ENCODE measurements around the gene STK4.

The STK4 gene

GRCh38 chr20:45115829-45116228 is 149.5 kb downstream of the STK4 start:
- no peak for DNase-seq

DNA sequence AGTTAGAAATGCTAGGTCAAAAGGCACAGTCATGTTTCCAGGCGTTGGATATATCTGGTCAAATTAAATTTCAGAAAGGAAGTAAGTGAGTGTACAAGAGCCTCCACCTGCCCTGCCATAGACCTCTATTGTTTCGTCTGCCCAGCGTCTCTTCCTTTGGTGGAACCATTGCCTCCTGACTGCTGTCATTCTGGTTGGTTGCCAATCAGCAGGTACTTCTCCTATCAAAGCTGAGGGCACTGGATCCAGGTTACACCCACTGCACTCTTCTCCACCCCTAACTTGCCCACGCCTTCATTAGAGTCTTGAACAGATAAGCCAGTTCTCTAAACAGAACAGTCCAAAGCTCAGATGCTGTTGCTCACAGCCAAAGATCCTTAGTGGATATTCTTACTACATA is 151.3 kb downstream of the STK4 start:
- DNase-seq: no peak

GRCh38 chr20:45118028-45118427 is 151.7 kb downstream of the STK4 start:
- DNase-seq: no peak

DNA sequence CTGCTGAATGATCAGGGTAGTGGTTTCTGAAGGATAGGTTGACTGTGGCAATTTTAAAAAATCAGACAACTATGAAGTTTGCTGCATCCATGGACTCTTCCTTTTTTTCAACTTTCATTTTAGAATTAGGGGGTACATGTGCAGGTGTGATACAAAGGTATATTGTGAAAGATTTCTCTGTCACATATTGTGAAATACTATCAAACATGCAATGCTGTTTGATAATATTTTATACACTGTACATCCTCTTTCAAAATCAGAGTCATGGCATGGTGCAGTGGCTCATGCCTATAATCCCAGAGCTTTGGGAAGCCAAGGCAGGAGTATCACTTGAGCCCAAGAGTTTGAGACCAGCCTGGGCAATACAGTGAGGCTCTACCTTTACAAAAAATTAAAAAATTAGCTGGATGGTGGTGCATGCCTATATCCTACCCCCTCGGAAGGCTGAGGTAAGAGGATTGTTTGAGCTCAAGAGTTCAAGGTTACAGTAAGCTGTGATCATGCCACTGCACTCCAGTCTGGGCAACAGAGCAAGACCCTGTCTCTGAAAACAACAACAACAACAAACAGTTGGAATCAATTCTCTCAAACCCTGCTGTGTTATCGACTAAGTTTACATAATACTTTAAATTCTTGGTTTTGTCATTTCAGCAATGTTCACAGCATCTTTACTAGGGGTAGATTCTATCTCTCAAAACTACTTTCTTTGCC is 153.4 kb downstream of the STK4 start:
- DNase-seq: no peak

DNA sequence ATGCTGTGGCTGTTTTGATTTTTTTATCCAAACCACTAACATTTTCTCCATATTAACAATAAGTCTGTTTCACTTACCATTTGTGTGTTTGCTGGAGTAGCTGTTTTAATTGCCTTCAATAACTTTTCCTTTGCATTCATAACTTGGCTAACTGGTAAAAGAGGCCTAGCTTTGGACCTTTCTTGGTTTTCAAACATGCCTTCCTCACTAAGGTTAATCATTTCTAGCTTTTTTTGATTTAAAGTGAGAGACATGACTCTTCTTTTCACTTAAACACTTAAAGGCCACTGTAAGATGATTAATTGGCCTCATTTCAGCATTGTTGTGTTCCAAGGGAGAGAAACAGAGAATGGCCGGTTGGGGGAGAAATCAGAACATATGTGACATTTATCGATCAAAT is 155.1 kb downstream of the STK4 start:
- DNase-seq: no peak

DNA sequence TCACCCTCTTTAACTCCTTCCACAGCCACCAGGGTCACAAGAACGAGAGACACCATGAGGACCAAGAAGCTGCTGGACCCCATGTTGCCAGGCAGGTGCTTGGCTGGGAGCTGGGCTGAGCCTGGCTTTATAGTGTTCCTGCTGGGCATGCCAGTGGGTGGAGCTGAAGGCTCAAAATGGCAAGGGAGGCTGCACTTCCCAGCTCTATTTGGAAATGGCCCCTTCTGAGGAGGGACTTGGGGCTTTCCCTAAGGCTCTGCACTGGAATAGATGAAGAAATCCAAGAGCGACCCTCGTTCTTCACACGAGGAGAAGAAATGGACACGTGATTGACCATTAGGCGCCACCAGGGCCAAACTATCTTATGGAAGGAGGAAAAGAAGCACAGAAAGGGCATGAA is 158.1 kb downstream of the STK4 start, which contains the start of gene WFDC12:
TSS of gene WFDC12 (minus strand) at position 101 of the 400 bp plus-strand sequence. CDS start at position 83, 18 bp downstream.
- no peak for DNase-seq

GRCh38 chr20:45128099-45128498 is 161.8 kb downstream of the STK4 start:
- DNase-seq: no peak
